ENCODE data around the gene ADGRE3.
"Not testable (repeated sequence)": the region's sequence is repeated elsewhere in the genome, so short reads cannot be mapped to it uniquely, and the experiment has no call there.

DNA sequence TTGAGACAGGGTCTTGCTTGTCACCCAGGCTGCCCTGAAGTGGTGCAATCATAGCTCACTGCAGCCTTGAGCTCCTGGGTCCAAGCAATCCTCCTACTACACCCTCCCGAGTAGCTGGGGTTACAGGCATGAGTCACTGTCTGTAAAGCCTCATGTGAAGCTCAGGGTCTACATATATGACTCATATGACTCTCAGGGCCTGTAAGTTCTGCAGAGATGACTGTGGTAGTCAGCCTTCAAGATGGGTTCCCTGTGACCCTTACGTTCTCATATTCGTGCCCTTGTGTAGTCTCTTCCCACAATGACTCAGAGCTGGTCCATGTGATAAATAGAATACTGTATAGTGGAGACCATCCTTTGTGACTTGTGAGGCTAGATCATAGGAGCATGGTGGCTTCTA lies 89.5 kb downstream of the ADGRE3 start:
- TF ChIP-seq, protein P1, sequence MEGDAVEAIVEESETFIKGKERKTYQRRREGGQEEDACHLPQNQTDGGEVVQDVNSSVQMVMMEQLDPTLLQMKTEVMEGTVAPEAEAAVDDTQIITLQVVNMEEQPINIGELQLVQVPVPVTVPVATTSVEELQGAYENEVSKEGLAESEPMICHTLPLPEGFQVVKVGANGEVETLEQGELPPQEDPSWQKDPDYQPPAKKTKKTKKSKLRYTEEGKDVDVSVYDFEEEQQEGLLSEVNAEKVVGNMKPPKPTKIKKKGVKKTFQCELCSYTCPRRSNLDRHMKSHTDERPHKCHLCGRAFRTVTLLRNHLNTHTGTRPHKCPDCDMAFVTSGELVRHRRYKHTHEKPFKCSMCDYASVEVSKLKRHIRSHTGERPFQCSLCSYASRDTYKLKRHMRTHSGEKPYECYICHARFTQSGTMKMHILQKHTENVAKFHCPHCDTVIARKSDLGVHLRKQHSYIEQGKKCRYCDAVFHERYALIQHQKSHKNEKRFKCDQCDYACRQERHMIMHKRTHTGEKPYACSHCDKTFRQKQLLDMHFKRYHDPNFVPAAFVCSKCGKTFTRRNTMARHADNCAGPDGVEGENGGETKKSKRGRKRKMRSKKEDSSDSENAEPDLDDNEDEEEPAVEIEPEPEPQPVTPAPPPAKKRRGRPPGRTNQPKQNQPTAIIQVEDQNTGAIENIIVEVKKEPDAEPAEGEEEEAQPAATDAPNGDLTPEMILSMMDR (conservative IDR thresholded peaks at IDR 0.05; ENCODE audit: low read depth, low read length) = not testable (repeated sequence)
- not testable (repeated sequence) for TF ChIP-seq EZH2 (IDR thresholded peaks at IDR 0.05; ENCODE audit: low read length, unreplicated experiment); EZH2phosphoT487 (IDR thresholded peaks at IDR 0.05; ENCODE audit: borderline replicate concordance, low read length)
